NOMO-1 treated with DMSO at 0.1 percent for 48 hours (cell line): ENCODE results near the gene SGPP1.
"Not testable (repeated sequence)": the region's sequence is repeated elsewhere in the genome, so short reads cannot be mapped to it uniquely, and the experiment has no call there.

Source experiments
- DNase-seq: peaks from one replicate; lab custom pipeline; 2025; ENCODE audit not compliant: unreplicated experiment; lab: John Stamatoyannopoulos, UW

SGPP1 gene, protein sequence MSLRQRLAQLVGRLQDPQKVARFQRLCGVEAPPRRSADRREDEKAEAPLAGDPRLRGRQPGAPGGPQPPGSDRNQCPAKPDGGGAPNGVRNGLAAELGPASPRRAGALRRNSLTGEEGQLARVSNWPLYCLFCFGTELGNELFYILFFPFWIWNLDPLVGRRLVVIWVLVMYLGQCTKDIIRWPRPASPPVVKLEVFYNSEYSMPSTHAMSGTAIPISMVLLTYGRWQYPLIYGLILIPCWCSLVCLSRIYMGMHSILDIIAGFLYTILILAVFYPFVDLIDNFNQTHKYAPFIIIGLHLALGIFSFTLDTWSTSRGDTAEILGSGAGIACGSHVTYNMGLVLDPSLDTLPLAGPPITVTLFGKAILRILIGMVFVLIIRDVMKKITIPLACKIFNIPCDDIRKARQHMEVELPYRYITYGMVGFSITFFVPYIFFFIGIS

GRCh38 chr14:63727736-63728728, at the start of gene SGPP1:
Gene SGPP1 (minus strand): TSS chr14:63728065. CDS start chr14:63727944, 121 bp downstream.
- peak; percentile 74 for DNase-seq

- DNase-seq = no peak
These were observed 49.2 kb upstream of the SGPP1 start for GRCh38 chr14:63777024-63777423.

- DNase-seq = no peak
These were observed 45.6 kb upstream of the SGPP1 start for GRCh38 chr14:63773504-63773903.

GRCh38 chr14:63770187-63770807, 42.4 kb upstream of the SGPP1 start:
- peak; percentile 46 for DNase-seq

DNA sequence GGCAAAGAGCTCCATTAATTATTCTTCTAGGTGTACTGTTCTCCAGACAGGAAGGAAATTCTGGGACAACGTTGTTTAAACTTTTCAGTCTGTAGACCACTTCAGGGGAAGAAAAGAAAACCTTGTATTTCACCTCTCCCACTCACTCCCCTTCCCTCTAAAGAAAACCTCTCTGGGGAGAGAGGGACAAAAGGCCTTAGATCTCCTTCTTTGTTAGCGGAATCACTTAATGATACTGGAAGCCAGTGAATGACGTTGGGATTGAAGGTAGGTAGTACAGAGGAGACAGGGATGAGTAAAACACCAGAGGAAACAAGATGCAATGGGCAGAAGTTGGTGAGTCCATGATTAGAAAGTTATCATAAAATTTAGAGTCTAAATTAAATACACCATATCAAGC, 38.7 kb upstream of the SGPP1 start:
- no peak for DNase-seq

GRCh38 chr14:63764620-63765139, 36.8 kb upstream of the SGPP1 start:
- DNase-seq = no peak

- DNase-seq = no peak
These were observed 36.2 kb upstream of the SGPP1 start for GRCh38 chr14:63764103-63764502.

GRCh38 chr14:63761351-63762117, 33.7 kb upstream of the SGPP1 start:
- DNase-seq = peak; percentile 20

DNA sequence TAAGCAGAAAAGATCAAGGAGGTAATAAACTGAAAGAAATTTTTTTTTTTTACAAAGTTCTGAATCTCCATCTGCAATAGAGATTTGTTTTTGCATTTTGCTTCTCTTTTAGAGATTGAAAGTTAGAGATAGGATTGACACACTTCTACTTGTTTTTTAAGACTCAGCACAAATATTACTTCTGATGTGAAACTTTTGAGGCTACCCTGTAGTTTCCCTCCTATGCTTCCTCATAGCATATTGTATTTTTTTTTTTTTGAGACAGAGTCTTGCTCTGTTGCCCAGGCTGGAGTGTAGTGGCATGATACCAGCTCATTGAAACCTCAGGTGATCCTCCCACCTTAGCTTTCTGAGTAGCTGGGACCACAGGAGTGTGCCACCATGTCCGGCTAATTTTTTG, 32.1 kb upstream of the SGPP1 start:
- DNase-seq = no peak

DNA sequence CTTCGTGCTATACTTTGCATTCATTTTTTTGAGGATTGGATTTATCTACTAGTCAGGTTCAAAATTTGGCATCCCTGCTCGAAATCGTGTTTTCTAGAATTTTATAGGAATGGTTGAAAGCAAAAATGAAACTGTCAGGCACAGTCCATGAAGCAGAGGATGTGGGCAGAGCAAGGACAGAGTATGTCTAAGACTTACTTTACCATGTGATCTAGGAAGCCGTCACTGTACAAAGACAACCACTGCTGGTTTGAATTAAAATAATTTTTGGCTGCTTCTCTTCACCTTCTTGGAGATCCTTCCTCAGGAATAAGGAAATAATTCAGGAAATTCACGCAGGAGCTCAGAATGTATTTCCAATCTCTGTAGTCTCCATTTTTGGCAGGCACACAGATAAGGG, 31.6 kb upstream of the SGPP1 start:
- DNase-seq = no peak

GRCh38 chr14:63757211-63757610, 29.3 kb upstream of the SGPP1 start:
- DNase-seq = no peak

GRCh38 chr14:63752449-63753169, 24.7 kb upstream of the SGPP1 start:
- peak; percentile 70 for DNase-seq

- DNase-seq = not testable (repeated sequence)
These were observed 23.2 kb upstream of the SGPP1 start for GRCh38 chr14:63751076-63751475.

- DNase-seq = peak; percentile 89
These were observed 20.0 kb upstream of the SGPP1 start for GRCh38 chr14:63747846-63748245.

DNA sequence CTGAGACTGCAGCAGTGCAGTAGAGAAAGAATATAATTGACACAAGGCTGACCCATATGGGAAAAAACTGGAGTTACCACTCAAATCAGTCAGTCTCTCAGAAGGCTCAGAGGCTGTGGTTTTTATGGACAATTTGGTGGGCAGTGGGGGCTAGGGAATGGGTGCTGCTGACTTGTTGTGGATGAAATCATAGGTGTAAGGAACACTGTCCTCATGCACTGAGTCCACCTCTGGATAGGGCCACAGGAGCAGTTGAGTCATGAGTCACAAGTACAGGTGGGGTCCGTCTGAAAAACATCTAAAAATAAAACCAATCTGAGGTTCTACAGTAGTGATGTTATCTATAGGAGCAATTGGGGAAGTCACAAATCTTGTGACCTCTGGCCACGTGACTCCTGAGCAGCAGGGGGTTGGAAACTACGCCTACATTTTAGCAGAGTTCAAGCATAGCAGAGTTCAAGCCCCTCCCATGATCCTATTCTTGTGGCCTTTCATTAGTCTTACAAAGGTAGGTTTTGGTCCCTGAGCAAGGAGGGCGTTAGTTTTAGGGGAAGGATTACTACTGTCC, 18.1 kb upstream of the SGPP1 start:
- peak; percentile 54 for DNase-seq

- DNase-seq = no peak
These were observed 17.4 kb upstream of the SGPP1 start for GRCh38 chr14:63745272-63745671.

DNA sequence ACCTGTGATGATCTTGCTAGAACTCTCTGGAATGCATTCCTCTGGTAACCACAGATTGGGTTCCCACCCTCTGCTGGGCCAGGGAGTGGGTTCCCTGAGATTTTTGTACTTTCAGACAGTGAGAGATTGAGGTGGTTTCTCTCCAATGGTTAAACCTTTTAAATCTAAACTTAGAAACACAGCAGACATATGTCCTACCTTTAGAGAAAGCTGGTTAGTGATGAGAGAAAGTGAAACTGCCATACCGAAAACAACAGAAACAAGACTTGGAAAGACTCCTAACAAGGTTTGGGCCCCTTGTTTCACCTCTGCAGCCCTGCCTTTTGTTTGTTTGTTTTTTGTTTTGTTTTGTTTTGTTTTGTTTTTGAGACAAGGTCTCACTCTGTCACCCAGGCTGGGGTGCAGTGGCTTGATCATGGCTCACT, 9.7 kb upstream of the SGPP1 start:
- DNase-seq = no peak

DNA sequence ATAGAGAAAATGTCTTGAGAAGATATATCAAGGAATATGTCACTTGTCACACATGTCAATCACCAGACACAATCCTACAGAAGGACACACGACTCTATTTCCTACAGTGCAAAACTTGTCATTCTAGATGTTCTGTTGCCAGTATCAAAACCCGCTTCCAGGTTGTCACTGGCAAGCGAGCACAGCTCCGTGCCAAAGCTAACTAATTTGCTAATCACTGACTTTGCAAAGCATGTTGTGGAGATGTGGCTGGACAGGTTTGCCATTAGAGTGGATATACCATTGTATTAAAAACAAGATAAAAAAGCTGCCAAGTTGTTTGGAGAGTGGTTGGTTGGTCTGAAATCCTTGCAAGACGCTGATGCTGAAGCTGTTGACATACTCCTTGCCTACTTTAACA, 7.9 kb upstream of the SGPP1 start:
- DNase-seq = no peak

- no peak for DNase-seq
These were observed 2.8 kb upstream of the SGPP1 start for GRCh38 chr14:63730659-63731058.
